NB4 (cell line): ENCODE data around the gene UBTD2.

Experiments
- CTCF ChIP-seq: IDR thresholded peaks from one replicate; pipeline ENCODE4 v1.5.1; 2012; ENCODE audit warnings: low read depth, low read length
- POLR2A ChIP-seq: IDR thresholded peaks from 2 replicates; pipeline ENCODE4 v1.6.1; 2011; ENCODE audit warnings: mild to moderate bottlenecking; ENCODE audit not compliant: insufficient read length; ENCODE audit errors: extremely low read depth

- TF ChIP-seq CTCF: no peak
- TF ChIP-seq POLR2A: no peak
Observed at GRCh38 chr5:172168311-172168710, 115.3 kb downstream of the UBTD2 start.
